Naive thymus-derived CD4-positive, alpha-beta T cell (primary cell): ENCODE results near the gene ODAD3. TPM values are rescaled to one million over a fixed set of nuclear protein-coding genes. Genes with fewer than 3 reads are reported as not detected.

Experiments
- ATAC-seq: fragments of 150-1000 bp; cut with Tn5 transposase; 2 replicates; pipeline ENCODE4 v1.10.0; 2021; ENCODE audit warnings: mild to moderate bottlenecking, moderate library complexity
- CTCF ChIA-PET: fragments of 350-600 bp; sonication (Branson Sonifier 250); formaldehyde crosslinking; loops from one replicate; lab custom pipeline; 2021; ENCODE audit warnings: antibody characterized with exemption; lab: Charles Lee
- POLR2A ChIA-PET: fragments of 350-600 bp; sonication (Branson Sonifier 250); formaldehyde crosslinking; loops from one replicate; lab custom pipeline; 2021; ENCODE audit warnings: antibody characterized with exemption, inconsistent platforms; lab: Charles Lee
- DNase-seq, 9 donors: peaks; one replicate each; pipeline versions ENCODE4 v3.0.0 to v3.0.0-alpha.2; 2020 to 2022; ENCODE audit warnings: mixed read lengths in 1 of 9
- H3K27ac ChIP-seq: one replicate; pipeline ENCODE4 v1.7.0; 2013; ENCODE audit warnings: mild to moderate bottlenecking, low read depth, low read length, moderate library complexity
- H3K27me3 ChIP-seq, 2 donors: one replicate each; pipeline ENCODE4 v1.7.0; 2013; ENCODE audit warnings: low read length in 2 of 2, mild to moderate bottlenecking in 2 of 2, moderate library complexity in 2 of 2; ENCODE audit not compliant: control insufficient read depth in 2 of 2, insufficient read depth in 2 of 2
- H3K36me3 ChIP-seq, 3 experiments: 1 replicate in 2 of 3; 2 replicates in 1 of 3; pipeline ENCODE4 v1.7.0; 2013; ENCODE audit warnings: low read length in 3 of 3, mild to moderate bottlenecking in 3 of 3, moderate library complexity in 1 of 3; ENCODE audit not compliant: insufficient read depth in 3 of 3, control insufficient read depth in 2 of 3
- H3K4me1 ChIP-seq, 2 donors: one replicate each; pipeline ENCODE4 v1.7.0; 2013; ENCODE audit warnings: low read length in 2 of 2, mild to moderate bottlenecking in 2 of 2, moderate library complexity in 1 of 2; ENCODE audit not compliant: control insufficient read depth in 2 of 2, insufficient read depth in 2 of 2
- H3K4me3 ChIP-seq: 2 replicates; pipeline ENCODE4 v1.7.0; 2013; ENCODE audit warnings: mild to moderate bottlenecking, low read length
- H3K9me3 ChIP-seq, 3 experiments: 1 replicate in 2 of 3; 2 replicates in 1 of 3; pipeline ENCODE4 v1.7.0; 2013; ENCODE audit warnings: low read length in 3 of 3; ENCODE audit not compliant: control insufficient read depth in 2 of 3
- H3K27ac Mint-ChIP-seq, 9 donors: one replicate each; pipeline ENCODE4 v1.8.0; 2020 to 2022; ENCODE audit warnings: mixed read lengths in 9 of 9, mild to moderate bottlenecking in 8 of 9, moderate library complexity in 5 of 9, inconsistent platforms in 2 of 9
- H3K27me3 Mint-ChIP-seq, 5 donors: one replicate each; pipeline ENCODE4 v1.8.0; 2021 to 2022; ENCODE audit warnings: mixed read lengths in 5 of 5, mild to moderate bottlenecking in 1 of 5
- H3K36me3 Mint-ChIP-seq, 5 donors: one replicate each; pipeline ENCODE4 v1.8.0; 2020 to 2022; ENCODE audit warnings: mixed read lengths in 5 of 5, mild to moderate bottlenecking in 3 of 5, inconsistent platforms in 1 of 5
- H3K4me1 Mint-ChIP-seq, 7 donors: one replicate each; pipeline ENCODE4 v1.8.0; 2020 to 2022; ENCODE audit warnings: mixed read lengths in 7 of 7, mild to moderate bottlenecking in 3 of 7, inconsistent platforms in 1 of 7
- H3K4me3 Mint-ChIP-seq, 10 donors: one replicate each; pipeline ENCODE4 v1.8.0; 2020 to 2022; ENCODE audit warnings: mild to moderate bottlenecking in 10 of 10, mixed read lengths in 10 of 10, moderate library complexity in 6 of 10, inconsistent platforms in 2 of 10
- H3K9me3 Mint-ChIP-seq, 11 donors: one replicate each; pipeline ENCODE4 v1.8.0; 2020 to 2022; ENCODE audit warnings: mixed read lengths in 11 of 11, mild to moderate bottlenecking in 4 of 11, inconsistent platforms in 1 of 11, moderate library complexity in 1 of 11
- intact Hi-C, 2 donors: fragments of 100-400 bp; cut with micrococcal nuclease; formaldehyde crosslinking; loops; one replicate each; pipeline ENCODE4 v1.15.1; 2023
- polyA plus RNA-seq, 2 donors: library from polyadenylated mRNA; unstranded; fragments of 300-500 nt; fragmentation: Illumina TruSeq; gene quantifications; one replicate each; pipeline ENCODE4 v1.2.3, GENCODE V29; 2021
- total RNA-seq, 6 experiments: library from RNA in 5 of 6; stranded (reverse) in 5 of 6; gene quantifications; 1 replicate in 5 of 6; 2 replicates in 1 of 6; pipeline ENCODE4 v1.2.3 and lab custom pipeline; 2021 to 2026

ODAD3 gene
- total and polyA plus RNA-seq, 7 experiments from 2014 or later = not detected

GRCh38 chr19:11422163-11423065 lies 12.5 kb downstream of the ODAD3 start:
- Mint-ChIP-seq H3K27me3 (peaks cover 34 to 63% (median 48%) of the 10 kb centered on the region in 5 donors), H3K36me3 (no peaks in the 10 kb centered on the region), H3K9me3 (peaks cover 0 to 3% (median 0%) of the 10 kb centered on the region in 11 donors), H3K4me3 (peak overlapping the region; percentile 74 to 85 (median 81)), H3K27ac (no peak overlapping the region), H3K4me1 (peaks cover 27 to 45% (median 37%) of the 10 kb centered on the region in 7 donors)
- Histone ChIP-seq H3K4me3 (peak overlapping the region; percentile 47), H3K27ac (no peak overlapping the region), H3K36me3 (no peaks in the 10 kb centered on the region), H3K9me3 (no peaks in the 10 kb centered on the region), H3K27me3 (peaks cover 9 to 36% of the 10 kb centered on the region in 2 donors), H3K4me1 (peaks cover 14 to 40% of the 10 kb centered on the region in 2 donors)
- ChIA-PET POLR2A (interaction anchor here (0.6 to 5.4 kb wide), 4 partner anchors 9 to 47 kb away, joined by 3 to 31 read pairs (median 6); partner anchors contain the start of gene SWSAP1), CTCF (interaction anchor here (1.2 kb wide), 2 partner anchors 13 to 42 kb away, joined by 4 to 5 read pairs; partner anchors contain the start of genes ODAD3 and PRKCSH)
- ATAC-seq = peak; percentile 81
- peak; percentile 27 to 72 (median 39) for DNase-seq
- intact Hi-C loops = loop anchor here (1.0 to 2.0 kb wide), 3 partner anchors 13 to 42 kb away; partner anchors contain the start of genes ODAD3 (in 1 of the 2) and PRKCSH (in 1 of the 2)

- Histone ChIP-seq H3K4me1 (peaks cover 14 to 40% of the 10 kb centered on the region in 2 donors), H3K36me3 (no peaks in the 10 kb centered on the region), H3K4me3 (peak overlapping the region; percentile 47), H3K9me3 (no peaks in the 10 kb centered on the region), H3K27me3 (peaks cover 9 to 36% of the 10 kb centered on the region in 2 donors), H3K27ac (no peak overlapping the region)
- intact Hi-C loops = loop anchor here (1.0 to 2.0 kb wide), 3 partner anchors 14 to 41 kb away; partner anchors contain the start of genes ODAD3 (in 1 of the 2) and PRKCSH (in 1 of the 2)
- ChIA-PET POLR2A (interaction anchor here (0.6 to 5.4 kb wide), 5 partner anchors 9 to 47 kb away, joined by 3 to 31 read pairs (median 5); partner anchors contain the start of genes EPOR and SWSAP1), CTCF (interaction anchor here (0.8 to 1.2 kb wide), 3 partner anchors 14 to 45 kb away, joined by 4 to 5 read pairs (median 4); partner anchors contain the start of genes ODAD3 and PRKCSH)
- H3K4me1 Mint-ChIP-seq = peaks cover 27 to 45% (median 36%) of the 10 kb centered on the region in 7 donors
- H3K36me3 Mint-ChIP-seq = no peaks in the 10 kb centered on the region
- ATAC-seq = peak; percentile 62
- H3K4me3 Mint-ChIP-seq = peak overlapping the region; percentile 66 to 85 (median 78)
- peak in 8 of 9 donors; percentile 23 to 62 (median 32) for DNase-seq
- peak overlapping the region in 2 of 9 donors; percentile 41 to 52 for H3K27ac Mint-ChIP-seq
- peaks cover 0 to 3% (median 0%) of the 10 kb centered on the region in 11 donors for H3K9me3 Mint-ChIP-seq
- H3K27me3 Mint-ChIP-seq = peaks cover 34 to 71% (median 49%) of the 10 kb centered on the region in 5 donors
Observed at GRCh38 chr19:11421371-11422098, 13.4 kb downstream of the ODAD3 start.

GRCh38 chr19:11420429-11421370 lies 14.2 kb downstream of the ODAD3 start:
- Histone ChIP-seq H3K9me3 (no peaks in the 10 kb centered on the region), H3K27me3 (peaks cover 9 to 36% of the 10 kb centered on the region in 2 donors), H3K4me3 (peak overlapping the region; percentile 47), H3K27ac (no peak overlapping the region), H3K36me3 (no peaks in the 10 kb centered on the region), H3K4me1 (peaks cover 14 to 40% of the 10 kb centered on the region in 2 donors)
- ChIA-PET CTCF (interaction anchor here (0.8 to 1.2 kb wide), 3 partner anchors 40 to 46 kb away, joined by 3 to 4 read pairs (median 4); partner anchors contain the start of gene SWSAP1), POLR2A (interaction anchor here (0.6 to 5.4 kb wide), 4 partner anchors 10 to 46 kb away, joined by 3 to 31 read pairs (median 4); partner anchors contain the start of genes EPOR and SWSAP1)
- Mint-ChIP-seq H3K4me1 (peaks cover 27 to 45% (median 36%) of the 10 kb centered on the region in 7 donors), H3K27ac (peak overlapping the region in 1 of 9 donors; percentile 52), H3K9me3 (peaks cover 0 to 3% (median 0%) of the 10 kb centered on the region in 11 donors), H3K4me3 (peak overlapping the region; percentile 57 to 85 (median 76)), H3K27me3 (peaks cover 34 to 78% (median 52%) of the 10 kb centered on the region in 5 donors), H3K36me3 (no peaks in the 10 kb centered on the region)
- DNase-seq (no peak), ATAC-seq (no peak)
- intact Hi-C loops = no loop called here

GRCh38 chr19:11418549-11419506 lies 16.1 kb downstream of the ODAD3 start, which contains the start of gene RGL3:
TSS of gene RGL3 (minus strand) at chr19:11419314. CDS start at chr19:11419278, 36 bp downstream.
- peaks cover 32 to 82% (median 49%) of the 10 kb centered on the region in 5 donors for H3K27me3 Mint-ChIP-seq
- no peak within 1 kb of the TSS for H3K27ac ChIP-seq
- no peaks in the 10 kb centered on the region for H3K36me3 Mint-ChIP-seq
- peaks cover 8 to 32% of the 10 kb centered on the region in 2 donors for H3K27me3 ChIP-seq
- CTCF ChIA-PET = interaction anchor here (1.1 to 1.5 kb wide), 2 partner anchors 37 to 44 kb away, joined by 3 to 5 read pairs; partner anchors contain the start of gene SWSAP1
- POLR2A ChIA-PET = interaction anchor here (0.5 to 0.6 kb wide), 2 partner anchors 15 to 96 kb away, joined by 3 read pairs; no protein-coding TSS in a partner anchor
- no peaks in the 10 kb centered on the region for H3K36me3 ChIP-seq
- H3K4me3 ChIP-seq = no peak within 1 kb of the TSS
- DNase-seq (no peak), ATAC-seq (no peak)
- H3K4me1 ChIP-seq = peaks cover 14 to 38% of the 10 kb centered on the region in 2 donors
- intact Hi-C loops = no loop called here
- peak within 1 kb of the TSS in 8 of 10 donors; percentile 15 to 81 (median 54) for H3K4me3 Mint-ChIP-seq
- peaks cover 0 to 5% (median 0%) of the 10 kb centered on the region in 11 donors for H3K9me3 Mint-ChIP-seq
- H3K4me1 Mint-ChIP-seq = peaks cover 27 to 43% (median 30%) of the 10 kb centered on the region in 7 donors
- H3K9me3 ChIP-seq = no peaks in the 10 kb centered on the region
- no peak within 1 kb of the TSS for H3K27ac Mint-ChIP-seq
